GM12872 (cell line): ENCODE data around the gene ITGA11.

Experiments used
- TF ChIP-seq, protein P1 (sequence below): IDR thresholded peaks from 3 replicates; pipeline ENCODE4 v1.5.1; 2011; ENCODE audit warnings: low read depth, mild to moderate bottlenecking, low read length, moderate library complexity; ENCODE audit not compliant: insufficient read depth

Gene ITGA11

DNA sequence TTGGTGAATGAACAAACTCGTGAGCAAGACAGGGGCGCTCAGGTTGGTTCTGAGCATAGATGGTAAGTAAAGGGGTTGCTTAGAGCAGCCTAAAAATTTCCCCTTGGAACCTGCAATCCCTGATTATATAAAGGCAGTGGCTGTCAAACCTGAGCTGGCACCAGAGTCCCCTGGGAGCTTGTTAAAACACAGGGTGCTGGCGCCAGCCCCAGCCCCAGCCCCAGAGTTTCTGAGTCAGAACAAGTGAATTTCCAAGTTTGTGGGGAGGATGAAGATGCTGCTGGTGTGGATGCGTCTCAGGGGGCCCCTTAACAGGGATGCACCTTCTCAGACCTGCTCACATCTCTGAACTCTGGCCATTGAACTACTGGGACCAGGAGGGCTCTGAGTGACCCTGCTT lies 106.2 kb downstream of the ITGA11 start:
- TF ChIP-seq, protein P1, sequence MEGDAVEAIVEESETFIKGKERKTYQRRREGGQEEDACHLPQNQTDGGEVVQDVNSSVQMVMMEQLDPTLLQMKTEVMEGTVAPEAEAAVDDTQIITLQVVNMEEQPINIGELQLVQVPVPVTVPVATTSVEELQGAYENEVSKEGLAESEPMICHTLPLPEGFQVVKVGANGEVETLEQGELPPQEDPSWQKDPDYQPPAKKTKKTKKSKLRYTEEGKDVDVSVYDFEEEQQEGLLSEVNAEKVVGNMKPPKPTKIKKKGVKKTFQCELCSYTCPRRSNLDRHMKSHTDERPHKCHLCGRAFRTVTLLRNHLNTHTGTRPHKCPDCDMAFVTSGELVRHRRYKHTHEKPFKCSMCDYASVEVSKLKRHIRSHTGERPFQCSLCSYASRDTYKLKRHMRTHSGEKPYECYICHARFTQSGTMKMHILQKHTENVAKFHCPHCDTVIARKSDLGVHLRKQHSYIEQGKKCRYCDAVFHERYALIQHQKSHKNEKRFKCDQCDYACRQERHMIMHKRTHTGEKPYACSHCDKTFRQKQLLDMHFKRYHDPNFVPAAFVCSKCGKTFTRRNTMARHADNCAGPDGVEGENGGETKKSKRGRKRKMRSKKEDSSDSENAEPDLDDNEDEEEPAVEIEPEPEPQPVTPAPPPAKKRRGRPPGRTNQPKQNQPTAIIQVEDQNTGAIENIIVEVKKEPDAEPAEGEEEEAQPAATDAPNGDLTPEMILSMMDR: no peak

DNA sequence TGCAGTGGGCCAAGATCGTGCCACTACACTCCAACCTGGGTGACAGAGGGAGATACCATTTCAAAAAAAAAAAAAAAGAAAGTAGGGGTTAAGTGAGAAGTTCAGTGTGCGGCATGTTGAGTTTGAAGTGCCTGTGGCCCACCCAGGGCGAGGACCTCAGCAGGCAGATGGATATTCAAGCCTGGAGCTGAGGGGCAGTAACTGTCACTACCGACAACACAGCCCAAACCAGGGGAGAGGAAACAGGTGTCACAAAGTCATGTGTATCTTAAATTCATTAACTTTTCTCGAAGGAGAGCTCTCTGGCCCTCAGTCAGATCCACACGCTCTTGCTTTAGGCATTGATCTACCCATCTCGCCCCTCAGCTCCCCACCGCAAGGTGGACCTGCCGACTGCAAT lies 109.2 kb downstream of the ITGA11 start:
- TF ChIP-seq, protein P1: no peak

DNA sequence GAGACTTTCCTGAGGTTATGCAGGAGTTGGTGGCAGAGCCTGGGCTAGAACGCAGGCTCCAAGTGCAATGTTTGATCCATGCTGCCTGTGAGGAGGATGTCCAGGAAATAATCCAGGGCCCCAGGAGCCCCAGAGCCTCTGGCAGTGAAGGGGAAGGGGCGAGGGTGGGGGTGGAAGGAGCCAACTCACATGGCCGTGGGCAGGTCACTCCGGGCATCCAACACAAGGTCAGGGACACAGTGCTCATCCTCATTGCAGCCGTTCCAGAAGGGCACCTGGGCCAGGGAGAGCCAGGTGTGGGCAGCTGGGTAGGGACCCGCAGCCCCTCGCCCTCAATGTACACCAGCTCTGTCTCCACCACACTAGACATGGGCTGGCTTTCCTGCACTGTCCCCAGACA lies 110.7 kb downstream of the ITGA11 start:
- TF ChIP-seq, protein P1: no peak

DNA sequence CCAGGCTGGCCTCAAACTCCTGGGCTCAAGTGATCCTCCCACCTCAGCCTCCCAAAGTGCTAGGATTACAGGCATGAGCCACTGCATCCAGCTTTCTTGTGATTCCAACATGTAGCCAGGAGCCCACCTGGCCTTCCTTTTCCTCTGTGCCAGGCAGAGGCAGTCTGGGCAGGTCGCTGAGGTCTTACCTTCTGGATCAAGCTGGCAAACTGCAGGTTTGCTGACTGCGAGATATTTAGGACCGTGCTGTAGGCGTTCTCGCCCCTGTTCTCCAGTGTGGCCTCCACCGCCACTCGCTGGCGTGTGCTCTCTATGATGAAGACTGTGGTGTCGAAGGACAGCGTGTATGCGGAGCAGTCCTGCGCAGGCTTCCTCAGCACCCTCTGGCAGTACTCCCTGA lies 112.0 kb downstream of the ITGA11 start:
- TF ChIP-seq, protein P1: no peak

DNA sequence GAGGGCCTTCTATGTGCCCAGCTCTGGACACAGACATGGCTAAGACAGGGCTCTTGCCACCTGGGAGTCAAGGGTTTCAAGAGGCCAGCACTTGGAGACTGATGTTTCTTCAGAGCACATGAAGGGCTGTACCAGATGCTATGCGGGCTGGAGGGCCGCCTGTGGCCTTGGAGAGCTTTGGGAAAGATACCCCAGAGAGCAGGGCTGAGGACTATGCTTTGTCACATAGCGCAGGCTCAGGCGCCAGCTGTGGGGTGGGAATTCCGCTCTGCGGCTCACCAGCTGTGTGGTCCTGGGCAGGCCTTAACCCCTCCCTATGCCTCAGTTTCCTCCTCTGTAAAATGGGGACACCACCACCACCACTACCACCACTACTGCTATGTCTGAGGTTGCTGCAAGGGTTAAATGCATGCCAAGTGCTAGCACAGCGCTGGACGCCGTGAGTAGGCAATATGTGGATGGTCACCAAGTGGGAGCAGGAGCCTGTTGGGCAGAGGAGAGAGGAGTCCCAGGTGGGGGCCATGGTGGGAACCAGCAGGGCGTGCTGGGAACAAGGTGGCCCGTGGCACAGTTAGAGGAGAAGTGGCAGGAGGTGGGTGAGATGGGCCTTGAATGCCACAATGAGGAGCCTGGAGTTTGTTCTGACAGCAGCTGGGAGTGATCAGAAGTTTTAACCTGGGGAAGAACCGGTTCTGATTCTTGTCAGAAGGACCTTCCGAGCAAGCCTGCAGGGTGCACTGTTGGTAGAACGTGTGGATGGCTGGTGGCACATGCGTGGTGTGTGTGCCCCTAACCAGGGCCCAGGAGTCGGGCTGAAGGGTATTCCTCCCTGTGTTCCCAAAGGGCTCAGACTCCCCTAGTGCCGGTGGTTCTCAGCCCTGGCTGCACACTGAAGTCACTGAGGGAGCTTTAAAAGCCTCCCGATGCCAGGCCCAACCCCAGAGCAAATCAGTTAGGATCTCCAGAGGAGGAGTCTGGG lies 112.7 kb downstream of the ITGA11 start:
- TF ChIP-seq, protein P1: no peak

DNA sequence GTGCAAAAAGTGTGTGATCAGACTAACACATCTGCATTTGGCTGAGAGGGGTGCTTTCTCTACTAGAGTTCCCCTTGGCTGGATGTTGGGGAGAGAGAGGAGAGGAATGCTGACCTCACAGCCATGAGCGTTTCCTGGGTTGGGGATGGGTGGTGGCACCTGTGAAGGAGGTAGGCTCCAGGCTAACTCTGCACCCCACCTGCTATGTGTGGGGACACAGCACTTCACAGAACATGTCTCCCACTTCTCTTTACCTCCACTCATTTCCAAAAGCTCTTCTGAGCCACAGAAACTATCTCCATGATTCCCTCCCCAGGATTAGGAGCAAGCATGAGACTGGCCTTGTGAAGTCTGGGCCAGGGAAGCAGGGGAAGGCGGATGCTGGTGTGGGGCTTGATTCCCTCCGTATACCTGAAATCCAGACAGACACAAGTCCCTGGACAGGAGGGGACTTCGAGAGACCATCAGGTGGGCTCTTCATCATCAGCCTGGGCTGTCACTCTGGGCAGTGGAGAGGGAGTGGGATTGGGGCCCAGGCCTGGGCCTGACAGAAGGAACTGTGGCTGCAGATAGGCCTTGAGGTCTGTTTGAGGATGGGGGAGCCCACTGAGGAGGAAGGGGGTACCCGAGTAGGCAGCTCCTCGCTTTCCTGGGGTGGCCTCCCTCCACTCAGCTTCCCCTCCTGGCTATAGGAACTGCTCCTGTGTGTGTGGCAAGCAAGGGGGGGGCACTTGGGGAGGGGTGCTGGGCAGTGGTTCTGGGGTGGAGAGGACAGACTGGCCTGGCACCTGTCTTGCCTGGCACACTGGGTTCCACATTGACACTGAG lies 113.7 kb downstream of the ITGA11 start:
- TF ChIP-seq, protein P1: no peak
